ENCODE data around the gene CETP. TPM values are rescaled to one million over a fixed set of nuclear protein-coding genes. Genes with fewer than 3 reads are reported as not detected.
A peak's percentile ranks its signal among the peaks of the same experiment; 100 is the strongest.

CETP gene
- total and polyA plus RNA-seq, 2 of the 8 experiments (the other 6 are each of a cell fraction or from before 2014, with no cell fraction given): not detected

GRCh38 chr16:56982695-56983094, 20.9 kb downstream of the CETP start:
- no peak for DNase-seq (ENCODE audit: low read depth in 1 of 2, low spot score in 2 of 2)
- Histone ChIP-seq H3K18ac (ENCODE audit: extremely low read depth, low read length) (no peak overlapping the region; the same call in 1 of the 2 replicates), H3K9me3 (ENCODE audit: insufficient read depth in 2 of 2, low read depth in 1 of 2, low read length in 1 of 2) (no peaks in the 10 kb centered on the region), H3K23ac (ENCODE audit: insufficient read length) (no peak overlapping the region), H2BK120ac (replicated peaks; ENCODE audit: low read depth, low read length) (no peak overlapping the region), H3K79me1 (ENCODE audit: low read depth, low read length) (no peaks in the 10 kb centered on the region), H4K5ac (ENCODE audit: insufficient read length, low read depth, low read length) (no peak overlapping the region), H3K79me2 (ENCODE audit: control insufficient read depth in 1 of 2, insufficient read depth in 2 of 2, low read length in 2 of 2) (no peaks in the 10 kb centered on the region), H2BK20ac (ENCODE audit: low read length) (no peak overlapping the region), H2AK5ac (ENCODE audit: low read depth, low read length) (no peak overlapping the region), H4K20me1 (replicated peaks in 1 of 2; ENCODE audit: control insufficient read depth in 1 of 2, insufficient read depth in 2 of 2, low read length in 2 of 2) (no peaks in the 10 kb centered on the region), H4K8ac (ENCODE audit: extremely low read depth, insufficient read depth, low read length) (no peak overlapping the region), H2BK15ac (ENCODE audit: low read length) (peak overlapping the region; percentile 46; the same call in 1 of the 2 replicates), H4K91ac (replicated peaks; ENCODE audit: insufficient read length, low read length) (no peak overlapping the region), H2BK5ac (ENCODE audit: low read depth, low read length) (peak overlapping the region; percentile 52; the same call in 1 of the 2 replicates), H3K23me2 (ENCODE audit: low read depth, low read length) (no peaks in the 10 kb centered on the region), H3K27me3 (replicated peaks in 1 of 4; ENCODE audit: control insufficient read depth in 3 of 4, extremely low read depth in 1 of 4, insufficient read depth in 3 of 4, low read length in 3 of 4) (peaks cover 0 to under 1% (median 0%) of the 10 kb centered on the region in 4 experiments; a peak in 1 of 7 replicates), H3K9ac (replicated peaks in 1 of 4; ENCODE audit: extremely low read depth in 1 of 4, low read depth in 3 of 4, low read length in 3 of 4) (no peak overlapping the region), H3K14ac (ENCODE audit: insufficient read length) (no peak overlapping the region), H3K4me2 (ENCODE audit: insufficient read depth in 1 of 2, low read depth in 2 of 2, low read length in 2 of 2) (no peak overlapping the region), H3K56ac (replicated peaks; ENCODE audit: insufficient read length, low read depth, low read length) (no peak overlapping the region), H3K36me3 (ENCODE audit: control insufficient read depth in 2 of 4, insufficient read depth in 4 of 4, low read length in 3 of 4) (no peaks in the 10 kb centered on the region), H2AFZ (ENCODE audit: low read length) (no peak overlapping the region), H3K4ac (replicated peaks; ENCODE audit: insufficient read length, low read depth, low read length) (no peak overlapping the region), H3K4me3 (ENCODE audit: extremely low read depth in 1 of 4, insufficient read depth in 2 of 4, low read depth in 3 of 4, low read length in 4 of 4) (no peak overlapping the region), H3K4me1 (replicated peaks in 1 of 4; ENCODE audit: control insufficient read depth in 3 of 4, insufficient read depth in 4 of 4, low read length in 3 of 4) (no peaks in the 10 kb centered on the region), H2BK12ac (ENCODE audit: low read depth, low read length) (peak overlapping the region; percentile 9; the same call in 1 of the 2 replicates), H3K27ac (ENCODE audit: low read depth, low read length) (no peak overlapping the region)
- no peak for FAIRE-seq
- TF ChIP-seq POLR2A (IDR thresholded peaks at IDR 0.05; ENCODE audit: control extremely low read depth in 1 of 2, low read depth in 2 of 2, low read length in 2 of 2) (no peak), JUN (IDR thresholded peaks at IDR 0.05; ENCODE audit: low read depth, low read length) (no peak)
- ChIA-PET POLR2A (ENCODE audit: partially characterized antibody) (no interaction called here), CTCF (ENCODE audit: partially characterized antibody) (interaction anchor here (1.5 to 8.1 kb wide), 6 partner anchors 12 to 78 kb away, joined by 3 to 67 read pairs (median 5); no protein-coding TSS in a partner anchor)
- 84% methylated on average over 2 of the region's 2 CpGs; no CpG with 5 or more reads in 1 of the 2 experiments for WGBS, 2 experiments (ENCODE audit: extremely low coverage in 1 of 2, insufficient coverage in 1 of 2, insufficient read length in 1 of 2, insufficient replicate concordance in 2 of 2, low coverage in 1 of 2, low lambda C conversion rate in 2 of 2, missing lambda C conversion rate in 1 of 2)
